PC-9 (cell line): Measurements from ENCODE around the gene CHRNA5. TPM values are rescaled to one million over a fixed set of nuclear protein-coding genes. Genes with fewer than 3 reads are reported as not detected.

ENCODE experiments used
- BruUV-seq: library from RNA; stranded (reverse); fragments of 400-500 nt; replicated peaks from 2 replicates; lab custom pipeline; 2021; lab: Mats Ljungman, UMichigan
- CTCF ChIA-PET: fragments of 300-600 bp; sonication (Branson Sonifier 250); formaldehyde crosslinking; loops from one replicate; lab custom pipeline; 2022; ENCODE audit warnings: antibody characterized with exemption; lab: Charles Lee
- POLR2A ChIA-PET: fragments of 300-600 bp; sonication (Branson Sonifier 250); formaldehyde crosslinking; loops from one replicate; lab custom pipeline; 2022; ENCODE audit warnings: antibody characterized with exemption; ENCODE audit not compliant: unreplicated experiment; lab: Charles Lee
- DNase-seq, 2 experiments: peaks; one replicate each; pipeline versions ENCODE4 v3.0.0 to v3.0.0-alpha.2; 2015 to 2022; ENCODE audit warnings: mixed read lengths in 1 of 2
- H2AFZ ChIP-seq: fragments of 200-600 bp; sonication (generic); 2 replicates; pipeline ENCODE4 v1.8.1; 2017; ENCODE audit warnings: antibody characterized with exemption
- H3F3A ChIP-seq: fragments of 200-600 bp; sonication (generic); 2 replicates; pipeline ENCODE4 v1.8.1; 2017; ENCODE audit warnings: antibody characterized with exemption, mild to moderate bottlenecking, low read depth; ENCODE audit not compliant: insufficient read depth
- H3K27ac ChIP-seq: fragments of 200-600 bp; sonication (generic); 2 replicates; pipeline ENCODE4 v1.6.1; 2016; ENCODE audit warnings: mixed run types
- H3K27me3 ChIP-seq: fragments of 200-600 bp; sonication (generic); 2 replicates; pipeline ENCODE4 v1.6.1; 2016; ENCODE audit warnings: low read depth, mixed run types; ENCODE audit not compliant: insufficient read depth
- H3K36me3 ChIP-seq: fragments of 200-600 bp; sonication (generic); 2 replicates; pipeline ENCODE4 v1.6.1; 2016; ENCODE audit warnings: low read depth, mixed run types
- H3K4me1 ChIP-seq: fragments of 200-600 bp; sonication (generic); replicated peaks from 2 replicates; pipeline ENCODE4 v1.6.1; 2016; ENCODE audit warnings: mixed run types; ENCODE audit not compliant: insufficient read depth
- H3K4me2 ChIP-seq: fragments of 200-600 bp; sonication (generic); 2 replicates; pipeline ENCODE4 v1.6.1; 2017; ENCODE audit warnings: mixed run types
- H3K4me3 ChIP-seq: fragments of 200-600 bp; sonication (generic); 2 replicates; pipeline ENCODE4 v1.6.1; 2016; ENCODE audit warnings: mixed run types
- H3K79me2 ChIP-seq: fragments of 200-600 bp; sonication (generic); 2 replicates; pipeline ENCODE4 v1.6.1; 2017; ENCODE audit warnings: low read depth, mixed run types
- H3K9me2 ChIP-seq: fragments of 200-600 bp; sonication (generic); 2 replicates; pipeline ENCODE4 v1.8.1; 2017; ENCODE audit warnings: mild to moderate bottlenecking; ENCODE audit not compliant: insufficient read depth
- H3K9me3 ChIP-seq: fragments of 200-600 bp; sonication (generic); 2 replicates; pipeline ENCODE4 v1.8.1; 2016; ENCODE audit warnings: low read depth; ENCODE audit not compliant: insufficient read depth
- H4K20me1 ChIP-seq: fragments of 200-600 bp; sonication (generic); 2 replicates; pipeline ENCODE4 v1.8.1; 2017; ENCODE audit not compliant: insufficient read depth
- CTCF ChIP-seq: fragments of 200-600 bp; sonication (generic); conservative IDR thresholded peaks from 2 replicates; pipeline ENCODE4 v1.6.1; 2017; ENCODE audit warnings: mixed run types, antibody characterized with exemption, mild to moderate bottlenecking, moderate library complexity
- EZH2 ChIP-seq: fragments of 200-600 bp; sonication (generic); IDR thresholded peaks from 2 replicates; pipeline ENCODE4 v1.8.0; 2017; ENCODE audit warnings: antibody characterized with exemption, low read depth
- intact Hi-C: fragments of 100-400 bp; cut with micrococcal nuclease; formaldehyde crosslinking; loops from one replicate; pipeline ENCODE4 v1.10.0; 2022; ENCODE audit not compliant: unreplicated experiment
- total RNA-seq: library from RNA; stranded (reverse); gene quantifications from 2 replicates; pipeline ENCODE4 v1.2.3, GENCODE V29; 2021

CHRNA5 gene
- total RNA-seq, 1 experiment from 2014 or later = 9.5 TPM

GRCh38 chr15:78597583-78597982, 32.3 kb downstream of the CHRNA5 start:
- BruUV-seq = no TSS peak

GRCh38 chr15:78598348-78598747, 33.0 kb downstream of the CHRNA5 start:
- ChIA-PET CTCF (interaction anchor here (0.5 kb wide), 1 partner anchor 39 kb away, joined by 9 read pairs; no protein-coding TSS in a partner anchor), POLR2A (no interaction called here)
- H3K4me2 ChIP-seq = no peak overlapping the region
- H4K20me1 ChIP-seq = no peaks in the 10 kb centered on the region
- H3K27me3 ChIP-seq = no peaks in the 10 kb centered on the region
- TF ChIP-seq CTCF (no peak), EZH2 (no peak)
- no peaks in the 10 kb centered on the region for H3K4me1 ChIP-seq
- H2AFZ ChIP-seq = no peak overlapping the region
- intact Hi-C loops = no loop called here
- no peaks in the 10 kb centered on the region for H3K36me3 ChIP-seq
- H3K27ac ChIP-seq = no peak overlapping the region
- no peaks in the 10 kb centered on the region for H3K9me3 ChIP-seq
- no peaks in the 10 kb centered on the region for H3F3A ChIP-seq
- H3K9me2 ChIP-seq = no peaks in the 10 kb centered on the region
- H3K79me2 ChIP-seq = no peaks in the 10 kb centered on the region
- DNase-seq = no peak
- no peak overlapping the region for H3K4me3 ChIP-seq
- no TSS peak for BruUV-seq

More at GRCh38 chr15:78597583-78597982, 32.3 kb downstream of the CHRNA5 start:
- Histone ChIP-seq H3K79me2 (no peaks in the 10 kb centered on the region), H3K9me2 (no peaks in the 10 kb centered on the region), H3K27me3 (no peaks in the 10 kb centered on the region), H3F3A (no peaks in the 10 kb centered on the region), H3K9me3 (no peaks in the 10 kb centered on the region), H3K27ac (no peak overlapping the region), H4K20me1 (no peaks in the 10 kb centered on the region), H3K4me1 (no peaks in the 10 kb centered on the region), H2AFZ (no peak overlapping the region), H3K36me3 (no peaks in the 10 kb centered on the region), H3K4me2 (no peak overlapping the region), H3K4me3 (no peak overlapping the region)
- ChIA-PET CTCF (no interaction called here), POLR2A (no interaction called here)
- no peak for DNase-seq
- intact Hi-C loops = no loop called here
- TF ChIP-seq EZH2 (no peak), CTCF (no peak)

- Histone ChIP-seq H3K9me3 (no peaks in the 10 kb centered on the region), H3K9me2 (no peaks in the 10 kb centered on the region), H3K36me3 (no peaks in the 10 kb centered on the region), H3K4me3 (no peak overlapping the region), H3K4me2 (no peak overlapping the region), H3F3A (no peaks in the 10 kb centered on the region), H3K4me1 (no peaks in the 10 kb centered on the region), H4K20me1 (no peaks in the 10 kb centered on the region), H3K27ac (no peak overlapping the region), H2AFZ (no peak overlapping the region), H3K27me3 (no peaks in the 10 kb centered on the region), H3K79me2 (no peaks in the 10 kb centered on the region)
- DNase-seq = no peak
- ChIA-PET CTCF (no interaction called here), POLR2A (no interaction called here)
- BruUV-seq = no TSS peak
- TF ChIP-seq CTCF (no peak), EZH2 (no peak)
- intact Hi-C loops = no loop called here
Observed at GRCh38 chr15:78599189-78599588, 33.9 kb downstream of the CHRNA5 start.
